Osteoblast (primary cell): Measurements from ENCODE around the gene ZSCAN25. TPM values are rescaled to one million over a fixed set of nuclear protein-coding genes. Genes with fewer than 3 reads are reported as not detected.

Experiments
- DNase-seq: peaks from one replicate; pipeline ENCODE4 v3.0.0; 2011; ENCODE audit warnings: low spot score, mixed read lengths; ENCODE audit not compliant: insufficient read length; ENCODE audit errors: missing footprints
- H2AFZ ChIP-seq: 2 replicates; pipeline ENCODE4 v1.6.0; 2011; ENCODE audit warnings: mild to moderate bottlenecking, low read length
- H3K27ac ChIP-seq: 2 replicates; pipeline ENCODE4 v1.5.1; 2011; ENCODE audit warnings: mild to moderate bottlenecking, low read depth, low read length, moderate library complexity
- H3K27me3 ChIP-seq: 2 replicates; pipeline ENCODE4 v1.6.0; 2012; ENCODE audit warnings: mild to moderate bottlenecking, control low read depth, inconsistent platforms, low read length, moderate library complexity; ENCODE audit not compliant: insufficient read depth
- H3K36me3 ChIP-seq: 2 replicates; pipeline ENCODE4 v1.5.1; 2011; ENCODE audit warnings: mild to moderate bottlenecking, low read length, control low read depth, moderate library complexity; ENCODE audit not compliant: insufficient read depth
- H3K4me1 ChIP-seq: 2 replicates; pipeline ENCODE4 v1.5.1; 2011; ENCODE audit warnings: mild to moderate bottlenecking, low read length, control low read depth, moderate library complexity; ENCODE audit not compliant: insufficient read depth
- H3K4me2 ChIP-seq: 2 replicates; pipeline ENCODE4 v1.6.0; 2011; ENCODE audit warnings: mild to moderate bottlenecking, low read length; ENCODE audit not compliant: insufficient read depth
- H3K4me3 ChIP-seq: fragments of 200-600 bp; sonication (generic); 3 replicates; pipeline ENCODE4 v1.5.1; 2012; ENCODE audit warnings: mild to moderate bottlenecking, low read length, inconsistent platforms; ENCODE audit not compliant: insufficient read depth
- H3K79me2 ChIP-seq: 2 replicates; pipeline ENCODE4 v1.6.0; 2012; ENCODE audit warnings: mild to moderate bottlenecking, low read length, control low read depth, inconsistent platforms; ENCODE audit not compliant: insufficient read depth
- H3K9me3 ChIP-seq: 2 replicates; pipeline ENCODE4 v1.5.1; 2011; ENCODE audit warnings: low read depth, low read length, control low read depth
- H4K20me1 ChIP-seq: 2 replicates; pipeline ENCODE4 v1.6.0; 2012; ENCODE audit warnings: mild to moderate bottlenecking, low read length, control low read depth; ENCODE audit not compliant: insufficient read depth
- total RNA-seq: library from RNA; depleted of rRNA; stranded (reverse); fragments of >200 nt; gene quantifications from 2 replicates; pipeline ENCODE4 v1.2.3, GENCODE V29; 2012
- TF ChIP-seq, protein P1 (sequence below): IDR thresholded peaks from 2 replicates; pipeline ENCODE4 v1.5.1; 2011; ENCODE audit warnings: mild to moderate bottlenecking, low read depth, low read length, moderate library complexity; ENCODE audit errors: extremely low read depth

Gene ZSCAN25
- total RNA-seq, 1 donor = 11.9 TPM

GRCh38 chr7:99667179-99667578 lies 50.4 kb downstream of the ZSCAN25 start:
- H3K4me3 ChIP-seq = no peak overlapping the region
- H2AFZ ChIP-seq = no peak overlapping the region
- no peaks in the 10 kb centered on the region for H3K4me1 ChIP-seq
- no peaks in the 10 kb centered on the region for H3K27me3 ChIP-seq
- no peaks in the 10 kb centered on the region for H4K20me1 ChIP-seq
- TF ChIP-seq, protein P1, sequence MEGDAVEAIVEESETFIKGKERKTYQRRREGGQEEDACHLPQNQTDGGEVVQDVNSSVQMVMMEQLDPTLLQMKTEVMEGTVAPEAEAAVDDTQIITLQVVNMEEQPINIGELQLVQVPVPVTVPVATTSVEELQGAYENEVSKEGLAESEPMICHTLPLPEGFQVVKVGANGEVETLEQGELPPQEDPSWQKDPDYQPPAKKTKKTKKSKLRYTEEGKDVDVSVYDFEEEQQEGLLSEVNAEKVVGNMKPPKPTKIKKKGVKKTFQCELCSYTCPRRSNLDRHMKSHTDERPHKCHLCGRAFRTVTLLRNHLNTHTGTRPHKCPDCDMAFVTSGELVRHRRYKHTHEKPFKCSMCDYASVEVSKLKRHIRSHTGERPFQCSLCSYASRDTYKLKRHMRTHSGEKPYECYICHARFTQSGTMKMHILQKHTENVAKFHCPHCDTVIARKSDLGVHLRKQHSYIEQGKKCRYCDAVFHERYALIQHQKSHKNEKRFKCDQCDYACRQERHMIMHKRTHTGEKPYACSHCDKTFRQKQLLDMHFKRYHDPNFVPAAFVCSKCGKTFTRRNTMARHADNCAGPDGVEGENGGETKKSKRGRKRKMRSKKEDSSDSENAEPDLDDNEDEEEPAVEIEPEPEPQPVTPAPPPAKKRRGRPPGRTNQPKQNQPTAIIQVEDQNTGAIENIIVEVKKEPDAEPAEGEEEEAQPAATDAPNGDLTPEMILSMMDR = no peak
- no peaks in the 10 kb centered on the region for H3K9me3 ChIP-seq
- no peaks in the 10 kb centered on the region for H3K36me3 ChIP-seq
- no peak for DNase-seq
- H3K4me2 ChIP-seq = no peak overlapping the region
- H3K79me2 ChIP-seq = no peaks in the 10 kb centered on the region
- no peak overlapping the region for H3K27ac ChIP-seq

DNA sequence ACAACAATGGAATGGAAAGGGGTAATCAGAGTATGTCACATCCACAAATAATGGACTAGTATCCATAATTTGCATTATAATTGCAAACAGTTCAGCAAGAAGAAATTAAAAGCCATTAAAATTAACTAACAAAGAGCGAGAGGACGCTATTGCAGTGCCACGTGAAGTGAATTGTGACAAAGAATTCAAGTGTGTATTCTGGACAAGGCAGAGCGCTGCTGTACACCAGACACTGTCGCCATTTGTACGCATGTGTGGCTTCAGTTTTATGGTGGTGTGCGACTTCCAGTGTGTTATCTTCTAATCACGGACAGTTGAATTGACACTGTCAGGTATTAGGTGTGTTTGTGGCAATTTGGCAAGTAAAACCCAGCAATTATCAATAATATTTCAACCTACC lies 51.8 kb downstream of the ZSCAN25 start:
- Histone ChIP-seq H3K36me3 (no peaks in the 10 kb centered on the region), H3K4me1 (no peaks in the 10 kb centered on the region), H3K4me3 (no peak overlapping the region), H2AFZ (no peak overlapping the region), H3K9me3 (no peaks in the 10 kb centered on the region), H3K27ac (no peak overlapping the region), H3K4me2 (no peak overlapping the region), H3K27me3 (no peaks in the 10 kb centered on the region), H3K79me2 (no peaks in the 10 kb centered on the region), H4K20me1 (no peaks in the 10 kb centered on the region)
- no peak for DNase-seq
- TF ChIP-seq, protein P1 = no peak

GRCh38 chr7:99669782-99670181 lies 53.0 kb downstream of the ZSCAN25 start:
- no peaks in the 10 kb centered on the region for H4K20me1 ChIP-seq
- no peaks in the 10 kb centered on the region for H3K9me3 ChIP-seq
- H2AFZ ChIP-seq = no peak overlapping the region
- no peak overlapping the region for H3K4me2 ChIP-seq
- TF ChIP-seq, protein P1 = no peak
- H3K4me1 ChIP-seq = no peaks in the 10 kb centered on the region
- DNase-seq = no peak
- no peak overlapping the region for H3K4me3 ChIP-seq
- no peaks in the 10 kb centered on the region for H3K79me2 ChIP-seq
- no peaks in the 10 kb centered on the region for H3K27me3 ChIP-seq
- H3K27ac ChIP-seq = no peak overlapping the region
- H3K36me3 ChIP-seq = no peaks in the 10 kb centered on the region

DNA sequence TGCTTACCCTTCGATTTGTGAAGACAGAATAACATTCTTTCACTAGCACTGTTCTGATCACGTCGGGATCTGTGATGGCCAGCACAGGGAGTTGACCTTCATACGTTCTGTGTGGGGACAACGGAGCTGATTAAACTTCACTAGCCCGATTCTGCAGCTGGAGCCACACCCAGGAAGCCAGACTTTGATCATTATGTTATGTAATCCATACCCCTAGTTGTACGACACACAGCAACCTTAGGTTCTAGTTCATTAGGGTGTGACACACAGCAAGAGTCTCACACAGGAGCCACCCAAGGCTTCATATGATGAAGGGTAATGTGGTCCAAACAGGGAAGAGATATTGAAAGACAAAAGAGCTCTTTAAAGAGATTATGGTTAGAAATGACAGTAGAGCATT lies 55.8 kb downstream of the ZSCAN25 start:
- no peak overlapping the region for H3K27ac ChIP-seq
- no peaks in the 10 kb centered on the region for H3K9me3 ChIP-seq
- H3K4me2 ChIP-seq = no peak overlapping the region
- H3K4me1 ChIP-seq = no peaks in the 10 kb centered on the region
- DNase-seq = no peak
- no peak overlapping the region for H2AFZ ChIP-seq
- no peaks in the 10 kb centered on the region for H4K20me1 ChIP-seq
- H3K36me3 ChIP-seq = no peaks in the 10 kb centered on the region
- H3K79me2 ChIP-seq = no peaks in the 10 kb centered on the region
- no peak overlapping the region for H3K4me3 ChIP-seq
- no peaks in the 10 kb centered on the region for H3K27me3 ChIP-seq
- TF ChIP-seq, protein P1 = no peak
